Neutrophil (primary cell): Measurements from ENCODE around the gene EDN3.

Experiments
- H3K27ac ChIP-seq: fragments of 200-600 bp; sonication (generic); 2 replicates; pipeline ENCODE4 v1.5.1; 2016; ENCODE audit warnings: mild to moderate bottlenecking, moderate library complexity
- H3K27me3 ChIP-seq: fragments of 200-600 bp; sonication (generic); 2 replicates; pipeline ENCODE4 v1.6.0; 2016; ENCODE audit warnings: mild to moderate bottlenecking
- H3K36me3 ChIP-seq: fragments of 200-600 bp; sonication (generic); 2 replicates; pipeline ENCODE4 v1.5.1; 2017
- H3K4me1 ChIP-seq, 2 experiments: fragments of 200-600 bp in 1 of 2; sonication (generic) in 1 of 2; 1 replicate in 1 of 2; 2 replicates in 1 of 2; pipeline versions ENCODE4 v1.5.1 to v1.6.1; 2013 to 2016; ENCODE audit warnings: low read depth in 1 of 2, low read length in 1 of 2, mild to moderate bottlenecking in 1 of 2, moderate library complexity in 1 of 2; ENCODE audit not compliant: control insufficient read depth in 1 of 2, insufficient read depth in 1 of 2
- H3K4me3 ChIP-seq, 2 experiments: fragments of 200-600 bp in 1 of 2; sonication (generic) in 1 of 2; 1 replicate in 1 of 2; 2 replicates in 1 of 2; pipeline ENCODE4 v1.5.1; 2013 to 2016; ENCODE audit warnings: low read depth in 1 of 2, low read length in 1 of 2, mild to moderate bottlenecking in 1 of 2, moderate library complexity in 1 of 2
- H3K9me3 ChIP-seq: fragments of 200-600 bp; sonication (generic); 2 replicates; pipeline ENCODE4 v1.5.1; 2016
- CTCF ChIP-seq: fragments of 200-600 bp; sonication (generic); IDR thresholded peaks from 2 replicates; pipeline ENCODE4 v1.5.1; 2016; ENCODE audit warnings: antibody characterized with exemption

Gene EDN3

GRCh38 chr20:59295531-59295930 is 4.9 kb upstream of the EDN3 start:
- Histone ChIP-seq H3K4me3 (no peak overlapping the region), H3K4me1 (no peaks in the 10 kb centered on the region), H3K9me3 (no peaks in the 10 kb centered on the region), H3K27ac (no peak overlapping the region), H3K27me3 (peaks cover 78% of the 10 kb centered on the region), H3K36me3 (no peaks in the 10 kb centered on the region)
- TF ChIP-seq CTCF = no peak

- Histone ChIP-seq H3K27ac (no peak overlapping the region), H3K4me1 (no peaks in the 10 kb centered on the region), H3K4me3 (no peak overlapping the region), H3K36me3 (no peaks in the 10 kb centered on the region), H3K27me3 (peaks cover 93% of the 10 kb centered on the region), H3K9me3 (no peaks in the 10 kb centered on the region)
- TF ChIP-seq CTCF = no peak
Measured at GRCh38 chr20:59297686-59298085, 2.7 kb upstream of the EDN3 start.

- no peaks in the 10 kb centered on the region for H3K9me3 ChIP-seq
- H3K27ac ChIP-seq = no peak overlapping the region
- peaks cover 92% of the 10 kb centered on the region for H3K27me3 ChIP-seq
- H3K36me3 ChIP-seq = no peaks in the 10 kb centered on the region
- no peak for TF ChIP-seq CTCF
- no peaks in the 10 kb centered on the region for H3K4me1 ChIP-seq
- H3K4me3 ChIP-seq = no peak overlapping the region
Measured at GRCh38 chr20:59299945-59300332, 472 bp upstream of the EDN3 start.

GRCh38 chr20:59301343-59302007 is 1.1 kb downstream of the EDN3 start:
- H3K4me1 ChIP-seq = no peaks in the 10 kb centered on the region
- no peak overlapping the region for H3K27ac ChIP-seq
- peaks cover 77% of the 10 kb centered on the region for H3K27me3 ChIP-seq
- no peak overlapping the region for H3K4me3 ChIP-seq
- no peak for TF ChIP-seq CTCF
- no peaks in the 10 kb centered on the region for H3K36me3 ChIP-seq
- no peaks in the 10 kb centered on the region for H3K9me3 ChIP-seq

- Histone ChIP-seq H3K27me3 (peaks cover 37% of the 10 kb centered on the region), H3K27ac (no peak overlapping the region), H3K36me3 (no peaks in the 10 kb centered on the region), H3K4me1 (no peaks in the 10 kb centered on the region), H3K4me3 (no peak overlapping the region), H3K9me3 (no peaks in the 10 kb centered on the region)
- no peak for TF ChIP-seq CTCF
Measured at GRCh38 chr20:59305908-59306655, 5.7 kb downstream of the EDN3 start.
